Measurements from ENCODE around the gene ATP8B3.

ATP8B3 gene

DNA sequence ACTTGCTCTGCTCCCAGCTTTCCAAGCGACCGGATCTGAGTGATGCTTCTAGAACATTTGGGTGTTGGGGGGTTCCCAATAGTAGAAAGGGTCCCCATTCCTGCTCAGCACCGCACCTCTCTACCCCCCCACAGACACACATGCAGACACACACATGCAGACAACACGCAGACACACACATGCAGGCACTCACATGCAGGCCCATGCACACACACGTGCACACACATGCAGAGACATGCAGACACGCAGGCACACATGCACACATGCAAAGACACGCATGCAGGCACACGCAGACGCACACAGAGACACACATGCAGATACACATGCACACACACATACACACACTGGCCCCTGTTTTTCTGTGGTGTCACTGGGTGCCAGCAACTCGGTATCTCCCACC, 34.9 kb downstream of the ATP8B3 start:
- TF ChIP-seq, protein P1, sequence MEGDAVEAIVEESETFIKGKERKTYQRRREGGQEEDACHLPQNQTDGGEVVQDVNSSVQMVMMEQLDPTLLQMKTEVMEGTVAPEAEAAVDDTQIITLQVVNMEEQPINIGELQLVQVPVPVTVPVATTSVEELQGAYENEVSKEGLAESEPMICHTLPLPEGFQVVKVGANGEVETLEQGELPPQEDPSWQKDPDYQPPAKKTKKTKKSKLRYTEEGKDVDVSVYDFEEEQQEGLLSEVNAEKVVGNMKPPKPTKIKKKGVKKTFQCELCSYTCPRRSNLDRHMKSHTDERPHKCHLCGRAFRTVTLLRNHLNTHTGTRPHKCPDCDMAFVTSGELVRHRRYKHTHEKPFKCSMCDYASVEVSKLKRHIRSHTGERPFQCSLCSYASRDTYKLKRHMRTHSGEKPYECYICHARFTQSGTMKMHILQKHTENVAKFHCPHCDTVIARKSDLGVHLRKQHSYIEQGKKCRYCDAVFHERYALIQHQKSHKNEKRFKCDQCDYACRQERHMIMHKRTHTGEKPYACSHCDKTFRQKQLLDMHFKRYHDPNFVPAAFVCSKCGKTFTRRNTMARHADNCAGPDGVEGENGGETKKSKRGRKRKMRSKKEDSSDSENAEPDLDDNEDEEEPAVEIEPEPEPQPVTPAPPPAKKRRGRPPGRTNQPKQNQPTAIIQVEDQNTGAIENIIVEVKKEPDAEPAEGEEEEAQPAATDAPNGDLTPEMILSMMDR (IDR thresholded peaks at IDR 0.05; ENCODE audit: insufficient read depth, low read length, poor library complexity, severe bottlenecking): no peak
- Histone ChIP-seq H3K36me3 (ENCODE audit: control insufficient read depth, insufficient read depth, low read length) (no peaks in the 10 kb centered on the region), H3K27me3 (replicated peaks; ENCODE audit: control insufficient read depth, insufficient read depth, low read length) (peaks cover 3% of the 10 kb centered on the region), H3K4me3 (replicated peaks; ENCODE audit: low read depth, low read length) (no peak overlapping the region)
- DNase-seq (ENCODE audit: extremely low read depth, insufficient read length): no peak

- Histone ChIP-seq H3K36me3 (ENCODE audit: control insufficient read depth, insufficient read depth, low read length) (no peaks in the 10 kb centered on the region), H3K4me3 (replicated peaks; ENCODE audit: low read depth, low read length) (no peak overlapping the region), H3K27me3 (replicated peaks; ENCODE audit: control insufficient read depth, insufficient read depth, low read length) (peaks cover 3% of the 10 kb centered on the region)
- TF ChIP-seq, protein P1 (IDR thresholded peaks at IDR 0.05; ENCODE audit: insufficient read depth, low read length, poor library complexity, severe bottlenecking): no peak
- DNase-seq (ENCODE audit: extremely low read depth, insufficient read length): no peak
These were observed 35.4 kb downstream of the ATP8B3 start for GRCh38 chr19:1776606-1777147.

- H3K27me3 ChIP-seq (replicated peaks; ENCODE audit: control insufficient read depth, insufficient read depth, low read length): peaks cover 3% of the 10 kb centered on the region
- TF ChIP-seq, protein P1 (IDR thresholded peaks at IDR 0.05; ENCODE audit: insufficient read depth, low read length, poor library complexity, severe bottlenecking): no peak
- no peak overlapping the region for H3K4me3 ChIP-seq (replicated peaks; ENCODE audit: low read depth, low read length)
These were observed 36.0 kb downstream of the ATP8B3 start for GRCh38 chr19:1775951-1776605.

DNA sequence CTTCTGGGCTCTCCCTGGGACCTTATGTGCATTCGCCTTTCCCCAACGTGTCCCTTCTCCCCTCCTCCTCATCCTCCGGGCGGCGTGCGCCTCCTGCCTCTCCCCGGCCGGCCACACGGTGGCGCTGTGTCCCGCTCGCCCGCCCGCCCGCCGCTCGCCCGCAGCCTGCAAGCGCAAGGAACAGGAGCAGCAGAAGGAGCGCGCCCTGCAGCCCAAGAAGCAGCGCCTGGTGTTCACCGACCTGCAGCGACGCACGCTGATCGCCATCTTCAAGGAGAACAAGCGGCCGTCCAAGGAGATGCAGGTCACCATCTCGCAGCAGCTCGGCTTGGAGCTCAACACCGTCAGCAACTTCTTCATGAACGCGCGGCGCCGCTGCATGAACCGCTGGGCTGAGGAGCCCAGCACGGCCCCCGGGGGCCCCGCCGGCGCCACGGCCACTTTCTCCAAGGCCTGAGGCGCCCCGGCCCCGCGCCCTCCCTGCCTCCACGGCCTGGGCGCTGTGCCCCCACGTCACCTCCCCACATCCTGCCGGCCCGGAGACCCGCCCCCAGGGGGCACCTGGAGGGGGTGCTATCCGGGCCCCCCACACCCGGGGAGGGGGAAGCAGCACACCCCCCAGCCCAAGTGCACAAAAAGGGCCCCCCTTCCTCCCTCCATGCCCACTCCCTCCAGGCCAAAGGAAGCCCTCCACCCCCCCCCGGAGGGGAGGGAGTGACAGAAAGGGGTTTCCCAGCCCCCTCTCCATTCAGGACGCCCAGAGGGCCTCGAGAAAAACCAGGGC, 36.9 kb downstream of the ATP8B3 start:
- TF ChIP-seq, protein P1 (IDR thresholded peaks at IDR 0.05; ENCODE audit: insufficient read depth, low read length, poor library complexity, severe bottlenecking): peak; percentile 24
- Histone ChIP-seq H3K4me3 (replicated peaks; ENCODE audit: low read depth, low read length) (no peak overlapping the region), H3K36me3 (ENCODE audit: control insufficient read depth, insufficient read depth, low read length) (no peaks in the 10 kb centered on the region), H3K27me3 (replicated peaks; ENCODE audit: control insufficient read depth, insufficient read depth, low read length) (peaks cover 3% of the 10 kb centered on the region)
- no peak for DNase-seq (ENCODE audit: extremely low read depth, insufficient read length)

More at GRCh38 chr19:1775951-1776605, 36.0 kb downstream of the ATP8B3 start:
- no peaks in the 10 kb centered on the region for H3K36me3 ChIP-seq (ENCODE audit: control insufficient read depth, insufficient read depth, low read length)
- DNase-seq (ENCODE audit: extremely low read depth, insufficient read length): no peak

GRCh38 chr19:1773184-1773583, 38.9 kb downstream of the ATP8B3 start:
- no peak for DNase-seq (ENCODE audit: extremely low read depth, insufficient read length)
- TF ChIP-seq, protein P1 (IDR thresholded peaks at IDR 0.05; ENCODE audit: insufficient read depth, low read length, poor library complexity, severe bottlenecking): no peak

More at GRCh38 chr19:1773184-1773583, 38.9 kb downstream of the ATP8B3 start:
- Histone ChIP-seq H3K4me3 (replicated peaks; ENCODE audit: low read depth, low read length) (no peak overlapping the region), H3K36me3 (ENCODE audit: control insufficient read depth, insufficient read depth, low read length) (no peaks in the 10 kb centered on the region), H3K27me3 (replicated peaks; ENCODE audit: control insufficient read depth, insufficient read depth, low read length) (peaks cover 3% of the 10 kb centered on the region)
